GM18502 (cell line): ENCODE measurements around the gene MLX.
"Not testable (repeated sequence)": the region's sequence is repeated elsewhere in the genome, so short reads cannot be mapped to it uniquely, and the experiment has no call there.

Experiments
- ATAC-seq: cut with Tn5 transposase; IDR thresholded peaks from one replicate; pipeline ENCODE4 v1.9.1; 2021; ENCODE audit warnings: mild to moderate bottlenecking; ENCODE audit not compliant: unreplicated experiment, poor library complexity

The MLX gene

GRCh38 chr17:42554250-42555121 lies 12.4 kb upstream of the MLX start:
- ATAC-seq, result peak; percentile 73

GRCh38 chr17:42555122-42555622 lies 11.7 kb upstream of the MLX start:
- ATAC-seq, result peak; percentile 7

GRCh38 chr17:42555961-42556617 lies 10.8 kb upstream of the MLX start:
- ATAC-seq, result not testable (repeated sequence)

GRCh38 chr17:42559075-42559474 lies 7.8 kb upstream of the MLX start:
- ATAC-seq, result no peak

- ATAC-seq, result no peak
Observed at GRCh38 chr17:42560246-42560645, 6.7 kb upstream of the MLX start.

GRCh38 chr17:42561897-42562387 lies 5.0 kb upstream of the MLX start, which contains the start of gene COASY:
COASY (plus strand) TSS chr17:42562148; CDS start chr17:42562623, 475 bp downstream.
- ATAC-seq, result peak; percentile 61

GRCh38 chr17:42562388-42563142 lies 4.3 kb upstream of the MLX start:
- ATAC-seq, result peak; percentile 13

- no peak for ATAC-seq
Observed at GRCh38 chr17:42563143-42563509, 3.8 kb upstream of the MLX start.

GRCh38 chr17:42563543-42563942 lies 3.4 kb upstream of the MLX start:
- no peak for ATAC-seq

- ATAC-seq, result no peak
Observed at GRCh38 chr17:42563950-42564349, 3.0 kb upstream of the MLX start.

- no peak for ATAC-seq
Observed at GRCh38 chr17:42564815-42565522, 1.9 kb upstream of the MLX start.

GRCh38 chr17:42565523-42566214 lies 1.2 kb upstream of the MLX start:
- no peak for ATAC-seq

GRCh38 chr17:42566215-42566882 lies 551 bp upstream of the MLX start:
- ATAC-seq, result no peak

- no peak for ATAC-seq
Observed at GRCh38 chr17:42568341-42569111, 1.6 kb downstream of the MLX start.

- no peak for ATAC-seq
Observed at GRCh38 chr17:42571435-42572225, 4.7 kb downstream of the MLX start.

GRCh38 chr17:42573095-42573494 lies 6.2 kb downstream of the MLX start:
- no peak for ATAC-seq

- ATAC-seq, result no peak
Observed at GRCh38 chr17:42574463-42574862, 7.6 kb downstream of the MLX start.
